Myocyte (in vitro differentiated cells): ENCODE measurements around the gene TBC1D7. TPM values are rescaled to one million over a fixed set of nuclear protein-coding genes. Genes with fewer than 3 reads are reported as not detected.

Source experiments
- DNase-seq: peaks from one replicate; pipeline ENCODE4 v3.0.0-alpha.2; 2012; ENCODE audit warnings: low read depth
- polyA plus RNA-seq: library from polyadenylated mRNA; unstranded; fragments of >200 nt; gene quantifications from one replicate; pipeline ENCODE4 v1.2.1, GENCODE V29; 2012; ENCODE audit warnings: missing spikeins
- total RNA-seq: library from RNA; depleted of rRNA; stranded (reverse); fragments of >200 nt; gene quantifications from 2 replicates; pipeline ENCODE4 v1.2.3, GENCODE V29; 2014

Gene TBC1D7
- 14.7 and 15.2 TPM in 2 replicates for total RNA-seq
- 36.1 TPM for polyA plus RNA-seq

GRCh38 chr6:13328076-13328874, at the start of gene TBC1D7:
TSS of gene TBC1D7 (minus strand) at chr6:13328537. CDS start at chr6:13326898, 1,639 bp downstream.
- DNase-seq, result peak; percentile 90

- no peak for DNase-seq
Measured at GRCh38 chr6:13377054-13377758, 48.9 kb upstream of the TBC1D7 start.

- no peak for DNase-seq
Measured at GRCh38 chr6:13375360-13375878, 47.1 kb upstream of the TBC1D7 start.

- no peak for DNase-seq
Measured at GRCh38 chr6:13373919-13374318, 45.6 kb upstream of the TBC1D7 start.

- DNase-seq, result peak; percentile 17
Measured at GRCh38 chr6:13373488-13373886, 45.1 kb upstream of the TBC1D7 start.

GRCh38 chr6:13372688-13373487, 44.6 kb upstream of the TBC1D7 start:
- no peak for DNase-seq

- DNase-seq, result no peak
Measured at GRCh38 chr6:13372076-13372475, 43.7 kb upstream of the TBC1D7 start.

GRCh38 chr6:13371421-13372072, 43.2 kb upstream of the TBC1D7 start:
- DNase-seq, result no peak

GRCh38 chr6:13370623-13371022, 42.3 kb upstream of the TBC1D7 start:
- no peak for DNase-seq

GRCh38 chr6:13369591-13369990, 41.3 kb upstream of the TBC1D7 start:
- no peak for DNase-seq

- no peak for DNase-seq
Measured at GRCh38 chr6:13368731-13369115, 40.4 kb upstream of the TBC1D7 start.

GRCh38 chr6:13368079-13368730, 39.9 kb upstream of the TBC1D7 start:
- DNase-seq, result no peak

GRCh38 chr6:13367396-13367795, 39.1 kb upstream of the TBC1D7 start:
- no peak for DNase-seq

- DNase-seq, result no peak
Measured at GRCh38 chr6:13365320-13365719, 37.0 kb upstream of the TBC1D7 start.

GRCh38 chr6:13364842-13365241, 36.5 kb upstream of the TBC1D7 start:
- DNase-seq, result no peak

- DNase-seq, result peak; percentile 91
Measured at GRCh38 chr6:13362412-13362811, 34.1 kb upstream of the TBC1D7 start.

- DNase-seq, result peak; percentile 10
Measured at GRCh38 chr6:13360671-13361540, 32.6 kb upstream of the TBC1D7 start.

GRCh38 chr6:13359287-13359686, 30.9 kb upstream of the TBC1D7 start:
- DNase-seq, result no peak

GRCh38 chr6:13358511-13358910, 30.2 kb upstream of the TBC1D7 start:
- DNase-seq, result no peak
